Activated B cell treated with CpG ODN at 0.5 μM for 24 hours (primary cell): ENCODE results near the gene EGLN1. TPM values are rescaled to one million over a fixed set of nuclear protein-coding genes. Genes with fewer than 3 reads are reported as not detected.

Experiments used
- ATAC-seq: fragments of 200-7000 bp; cut with Tn5 transposase; one replicate; pipeline ENCODE4 v1.10.0; 2021; ENCODE audit warnings: low read depth, mild to moderate bottlenecking, moderate library complexity
- CTCF ChIA-PET: fragments of 350-600 bp; sonication (Branson Sonifier 250); formaldehyde crosslinking; loops from one replicate; lab custom pipeline; 2021; ENCODE audit warnings: antibody characterized with exemption; lab: Charles Lee
- POLR2A ChIA-PET: fragments of 350-600 bp; sonication (Branson Sonifier 250); formaldehyde crosslinking; loops from one replicate; lab custom pipeline; 2021; ENCODE audit warnings: antibody characterized with exemption; lab: Charles Lee
- DNase-seq: peaks from one replicate; pipeline ENCODE4 v3.0.0; 2022
- H3K27ac Mint-ChIP-seq: one replicate; pipeline ENCODE4 v1.8.0; 2020; ENCODE audit warnings: mixed read lengths
- H3K27me3 Mint-ChIP-seq: one replicate; pipeline ENCODE4 v1.8.0; 2021; ENCODE audit warnings: mixed read lengths
- H3K36me3 Mint-ChIP-seq: one replicate; pipeline ENCODE4 v1.8.0; 2021; ENCODE audit warnings: low read depth, mixed read lengths
- H3K4me1 Mint-ChIP-seq: one replicate; pipeline ENCODE4 v1.8.0; 2021; ENCODE audit warnings: mixed read lengths
- H3K4me3 Mint-ChIP-seq: one replicate; pipeline ENCODE4 v1.8.0; 2020; ENCODE audit warnings: mild to moderate bottlenecking, mixed read lengths
- H3K9me3 Mint-ChIP-seq: one replicate; pipeline ENCODE4 v1.8.0; 2020; ENCODE audit warnings: mixed read lengths
- CTCF ChIP-seq: fragments of 200-600 bp; IDR thresholded peaks from one replicate; pipeline ENCODE4 v1.8.0; 2022; ENCODE audit warnings: antibody characterized with exemption, mild to moderate bottlenecking
- intact Hi-C: fragments of 100-400 bp; cut with micrococcal nuclease; formaldehyde crosslinking; loops from one replicate; pipeline ENCODE4 v1.15.1; 2024
- total RNA-seq: library from RNA; stranded (reverse); gene quantifications from 2 replicates; pipeline ENCODE4 v1.2.3, GENCODE V29; 2022

Gene EGLN1
- total RNA-seq, 1 donor from 2014 or later: 15.6 TPM

DNA sequence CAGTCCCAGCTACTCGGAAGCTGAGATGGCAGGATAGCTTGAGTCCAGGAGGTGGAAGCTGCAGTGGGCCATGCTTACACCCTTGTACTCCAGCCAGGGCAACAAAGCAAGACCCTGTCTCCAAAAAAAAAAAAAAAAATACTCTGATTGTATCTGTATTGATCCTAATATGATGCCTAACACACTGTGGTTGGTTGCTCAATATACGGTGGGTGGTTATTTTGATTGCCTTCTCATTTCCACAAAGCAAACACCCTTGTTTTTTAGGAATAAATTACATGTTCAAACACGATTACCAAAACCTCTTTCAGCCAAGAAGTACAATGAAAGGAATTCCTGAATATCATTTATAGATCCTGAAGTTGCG is 3.4 kb downstream of the EGLN1 start:
- intact Hi-C loops: no loop called here
- Mint-ChIP-seq H3K4me1 (peaks cover 62% of the 10 kb centered on the region), H3K27me3 (no peaks in the 10 kb centered on the region), H3K4me3 (peak overlapping the region; percentile 49), H3K27ac (no peak overlapping the region), H3K36me3 (peaks cover 24% of the 10 kb centered on the region), H3K9me3 (no peaks in the 10 kb centered on the region)
- POLR2A ChIA-PET: no interaction called here
- DNase-seq (no peak), ATAC-seq (no peak)
- CTCF ChIA-PET: no interaction called here
- TF ChIP-seq CTCF: no peak

DNA sequence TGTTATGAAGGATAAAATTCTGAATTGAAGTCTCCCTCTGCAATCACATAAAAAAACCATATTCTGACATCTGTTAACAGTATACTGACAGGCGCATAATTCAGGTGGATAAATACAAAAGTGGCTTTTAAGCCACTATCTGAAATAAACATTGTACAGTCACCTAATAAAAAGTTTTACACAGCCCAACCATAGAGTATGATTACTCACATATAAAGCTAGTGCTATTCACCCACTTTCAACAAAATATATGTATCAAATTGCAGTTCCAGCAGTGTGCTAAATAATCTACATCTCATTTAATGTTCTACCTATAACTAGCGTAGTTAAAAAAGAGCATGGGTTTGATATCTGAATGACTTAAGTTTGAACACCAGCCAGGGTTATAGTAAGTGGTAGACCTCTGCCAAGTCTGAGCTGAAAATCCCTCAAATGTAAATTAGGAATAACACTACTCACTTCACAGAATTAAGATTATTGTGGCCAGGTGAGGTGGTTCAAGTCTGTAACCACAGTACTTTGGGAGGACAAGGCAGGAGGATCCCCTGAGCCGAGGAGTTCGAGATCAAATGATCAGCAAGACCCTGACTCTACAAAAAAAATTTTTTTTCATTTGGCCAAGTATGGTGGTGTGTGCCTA is 3.9 kb downstream of the EGLN1 start:
- H3K27me3 Mint-ChIP-seq: no peaks in the 10 kb centered on the region
- peaks cover 29% of the 10 kb centered on the region for H3K36me3 Mint-ChIP-seq
- H3K27ac Mint-ChIP-seq: no peak overlapping the region
- H3K4me1 Mint-ChIP-seq: peaks cover 67% of the 10 kb centered on the region
- no peak for DNase-seq
- CTCF ChIA-PET: no interaction called here
- ATAC-seq: no peak
- intact Hi-C loops: no loop called here
- no peaks in the 10 kb centered on the region for H3K9me3 Mint-ChIP-seq
- TF ChIP-seq CTCF: no peak
- no peak overlapping the region for H3K4me3 Mint-ChIP-seq
- POLR2A ChIA-PET: no interaction called here

- ATAC-seq (no peak), DNase-seq (no peak)
- ChIA-PET POLR2A (no interaction called here), CTCF (no interaction called here)
- intact Hi-C loops: no loop called here
- no peak overlapping the region for H3K27ac Mint-ChIP-seq
- peaks cover 30% of the 10 kb centered on the region for H3K36me3 Mint-ChIP-seq
- H3K4me1 Mint-ChIP-seq: peaks cover 68% of the 10 kb centered on the region
- no peak overlapping the region for H3K4me3 Mint-ChIP-seq
- no peaks in the 10 kb centered on the region for H3K9me3 Mint-ChIP-seq
- no peak for TF ChIP-seq CTCF
- H3K27me3 Mint-ChIP-seq: no peaks in the 10 kb centered on the region
Measured at GRCh38 chr1:231417513-231417912, 4.6 kb downstream of the EGLN1 start.

GRCh38 chr1:231416901-231417300 is 5.2 kb downstream of the EGLN1 start:
- CTCF ChIA-PET: no interaction called here
- intact Hi-C loops: no loop called here
- H3K4me3 Mint-ChIP-seq: peak overlapping the region; percentile 5
- no peak overlapping the region for H3K27ac Mint-ChIP-seq
- H3K27me3 Mint-ChIP-seq: no peaks in the 10 kb centered on the region
- DNase-seq (no peak), ATAC-seq (no peak)
- TF ChIP-seq CTCF: no peak
- peaks cover 35% of the 10 kb centered on the region for H3K36me3 Mint-ChIP-seq
- no peaks in the 10 kb centered on the region for H3K9me3 Mint-ChIP-seq
- peaks cover 72% of the 10 kb centered on the region for H3K4me1 Mint-ChIP-seq
- POLR2A ChIA-PET: no interaction called here

DNA sequence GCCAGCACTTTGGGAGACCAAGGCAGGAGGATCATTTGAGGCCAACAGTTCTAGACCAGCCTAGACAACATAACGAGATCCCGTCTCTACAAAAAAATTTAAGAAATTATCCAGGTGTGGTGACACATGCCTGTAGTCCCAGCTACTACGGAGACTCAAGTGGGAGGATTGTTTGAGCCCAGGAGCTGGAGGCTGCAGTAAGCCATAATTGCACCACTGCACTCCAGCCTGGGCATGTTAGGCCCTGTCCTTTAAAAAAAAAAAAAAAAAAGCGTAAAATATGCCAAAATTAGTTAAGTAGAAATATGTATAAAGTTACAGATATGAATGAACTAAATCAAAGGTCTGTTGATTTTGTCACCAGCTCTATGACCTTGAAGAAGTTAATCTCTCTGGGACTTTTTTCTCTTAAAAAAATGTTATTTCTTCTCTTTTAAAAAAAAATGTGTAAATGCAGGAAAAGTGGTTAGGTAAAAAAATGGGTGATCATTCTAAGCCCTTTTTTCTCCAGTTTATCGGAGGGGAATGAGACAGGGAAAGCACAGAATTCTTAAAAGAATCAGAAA is 7.0 kb downstream of the EGLN1 start:
- CTCF ChIA-PET: no interaction called here
- Mint-ChIP-seq H3K36me3 (peaks cover 31% of the 10 kb centered on the region), H3K27me3 (no peaks in the 10 kb centered on the region), H3K4me1 (peaks cover 65% of the 10 kb centered on the region), H3K4me3 (no peak overlapping the region), H3K9me3 (no peaks in the 10 kb centered on the region), H3K27ac (no peak overlapping the region)
- no peak for TF ChIP-seq CTCF
- DNase-seq (no peak), ATAC-seq (no peak)
- POLR2A ChIA-PET: interaction anchor here (0.7 kb wide), 1 partner anchor 14 kb away, joined by 3 read pairs; no protein-coding TSS in a partner anchor
- intact Hi-C loops: no loop called here
